Motor neuron (in vitro differentiated cells): Measurements from ENCODE around the gene IL31RA. TPM values are rescaled to one million over a fixed set of nuclear protein-coding genes. Genes with fewer than 3 reads are reported as not detected.

Source experiments
- ATAC-seq, 8 experiments: fragments of 200-7000 bp; cut with Tn5 transposase; replicated peaks in 6 of 8; 2 replicates each; pipeline ENCODE4 v1.8.0; 2021; ENCODE audit warnings: mild to moderate bottlenecking in 8 of 8, moderate library complexity in 8 of 8
- H3K27ac ChIP-seq, 2 donors: fragments of 250-450 bp; sonication (Bioruptor Pico); 2 replicates each; pipeline ENCODE4 v1.9.0; 2021; ENCODE audit warnings: antibody characterized with exemption in 2 of 2, mild to moderate bottlenecking in 2 of 2, moderate library complexity in 1 of 2
- H3K4me1 ChIP-seq, 2 donors: fragments of 250-450 bp; sonication (Bioruptor Pico); replicated peaks in 1 of 2; 2 replicates each; pipeline ENCODE4 v1.6.1; 2021; ENCODE audit warnings: antibody characterized with exemption in 2 of 2, mild to moderate bottlenecking in 2 of 2, moderate library complexity in 1 of 2
- H3K4me3 ChIP-seq, 5 donors: fragments of 250-450 bp; sonication (Bioruptor Pico); 2 replicates each; pipeline ENCODE4 v1.9.0; 2021; ENCODE audit warnings: antibody characterized with exemption in 5 of 5, mild to moderate bottlenecking in 5 of 5, moderate library complexity in 4 of 5
- WGBS, 10 experiments: fragments of 450-650 bp; shearing (Covaris generic); methylation state at CpG; one replicate each; pipeline ENCODE4 v1.0.0; 2022; 5-methylcytosine and 5-hydroxymethylcytosine counted together
- in situ Hi-C, 9 experiments: fragments of 400-800 bp; cut with MboI; loops; one replicate each; pipeline ENCODE4 v1.15.0; 2021; ENCODE audit warnings: low sequenced_read_pairs in 9 of 9, low pct_unique_long_range_greater_than_20kb in 2 of 9; ENCODE audit not compliant: unreplicated experiment in 9 of 9
- total RNA-seq, 8 experiments: library from RNA; unstranded; fragments of 300-600 nt; gene quantifications; 2 replicates each; pipeline versions ENCODE4 v1.2.3 to v1.2.4, GENCODE V29; 2022

IL31RA gene
- total RNA-seq, 8 experiments from 2014 or later = 0.05 to 3.2 (median 0.47) TPM; not detected in 3

GRCh38 chr5:55897206-55897894 is 46.2 kb downstream of the IL31RA start:
- in situ Hi-C loops = no loop called here
- Histone ChIP-seq H3K27ac (no peak overlapping the region), H3K4me3 (no peak overlapping the region), H3K4me1 (no peaks in the 10 kb centered on the region)
- 33 to 98% (median 80%) methylated on average over 1 to 6 of the region's 8 CpGs for WGBS, 10 experiments
- ATAC-seq = no peak

GRCh38 chr5:55897905-55898304 is 46.7 kb downstream of the IL31RA start:
- 0 to 100% (median 10%) methylated on average over 1 to 13 of the region's 14 CpGs; no CpG with 5 or more reads in 3 of the 10 experiments for WGBS, 10 experiments
- in situ Hi-C loops = no loop called here

GRCh38 chr5:55899344-55899743 is 48.2 kb downstream of the IL31RA start:
- 40 to 100% (median 100%) methylated on average over 1 to 5 of the region's 6 CpGs; no CpG with 5 or more reads in 3 of the 10 experiments for WGBS, 10 experiments
- in situ Hi-C loops = no loop called here
- no peak for ATAC-seq

More at GRCh38 chr5:55897905-55898304, 46.7 kb downstream of the IL31RA start:
- Histone ChIP-seq H3K27ac (no peak overlapping the region), H3K4me1 (no peaks in the 10 kb centered on the region), H3K4me3 (no peak overlapping the region)
- ATAC-seq = peak in 3 of 8 experiments; percentile 71 to 93 (median 85)

GRCh38 chr5:55900068-55900467 is 48.9 kb downstream of the IL31RA start:
- ATAC-seq = no peak
- Histone ChIP-seq H3K4me1 (no peaks in the 10 kb centered on the region), H3K4me3 (no peak overlapping the region), H3K27ac (no peak overlapping the region)
- 0 to 100% (median 83%) methylated on average over 1 of the region's 1 CpG; no CpG with 5 or more reads in 5 of the 10 experiments for WGBS, 10 experiments
- in situ Hi-C loops = loop anchor here in 1 of 9 experiments (25.0 kb wide), 1 partner anchor 188 kb away; the partner anchor contains the start of gene SLC38A9

More at GRCh38 chr5:55899344-55899743, 48.2 kb downstream of the IL31RA start:
- Histone ChIP-seq H3K4me3 (no peak overlapping the region), H3K27ac (no peak overlapping the region), H3K4me1 (no peaks in the 10 kb centered on the region)

- in situ Hi-C loops = loop anchor here in 1 of 9 experiments (25.0 kb wide), 1 partner anchor 188 kb away; the partner anchor contains the start of gene SLC38A9
- Histone ChIP-seq H3K4me3 (no peak overlapping the region), H3K27ac (no peak overlapping the region), H3K4me1 (no peaks in the 10 kb centered on the region)
- ATAC-seq = no peak
These were observed 49.6 kb downstream of the IL31RA start for GRCh38 chr5:55900776-55901175.

GRCh38 chr5:55902696-55903095 is 51.5 kb downstream of the IL31RA start:
- Histone ChIP-seq H3K27ac (no peak overlapping the region), H3K4me1 (no peaks in the 10 kb centered on the region), H3K4me3 (no peak overlapping the region)
- ATAC-seq = no peak
- in situ Hi-C loops = loop anchor here in 1 of 9 experiments (25.0 kb wide), 1 partner anchor 190 kb away; the partner anchor contains the start of gene SLC38A9
- WGBS, 10 experiments = 20 to 100% (median 79%) methylated on average over 1 to 3 of the region's 5 CpGs; no CpG with 5 or more reads in 4 of the 10 experiments

GRCh38 chr5:55903121-55903701 is 52.1 kb downstream of the IL31RA start:
- no peaks in the 10 kb centered on the region for H3K4me1 ChIP-seq
- H3K27ac ChIP-seq = no peak overlapping the region
- ATAC-seq = peak in 2 of 8 experiments; percentile 42 to 53
- WGBS, 10 experiments = 60 to 100% (median 91%) methylated on average over 2 to 7 of the region's 19 CpGs; no CpG with 5 or more reads in 6 of the 10 experiments
- in situ Hi-C loops = loop anchor here in 1 of 9 experiments (25.0 kb wide), 1 partner anchor 191 kb away; the partner anchor contains the start of gene SLC38A9
- no peak overlapping the region for H3K4me3 ChIP-seq

GRCh38 chr5:55904152-55904551 is 53.0 kb downstream of the IL31RA start:
- 0 to 100% (median 76%) methylated on average over 1 to 3 of the region's 3 CpGs; no CpG with 5 or more reads in 2 of the 10 experiments for WGBS, 10 experiments
- no peaks in the 10 kb centered on the region for H3K4me1 ChIP-seq
- in situ Hi-C loops = loop anchor here in 1 of 9 experiments (25.0 kb wide), 1 partner anchor 192 kb away; the partner anchor contains the start of gene SLC38A9
- H3K27ac ChIP-seq = no peak overlapping the region
- H3K4me3 ChIP-seq = no peak overlapping the region
- ATAC-seq = peak in 2 of 8 experiments; percentile 82 to 90

- no peak for ATAC-seq
- no peaks in the 10 kb centered on the region for H3K4me1 ChIP-seq
- in situ Hi-C loops = loop anchor here in 1 of 9 experiments (25.0 kb wide), 1 partner anchor 193 kb away; the partner anchor contains the start of gene SLC38A9
- H3K4me3 ChIP-seq = no peak overlapping the region
- no peak overlapping the region for H3K27ac ChIP-seq
- WGBS, 10 experiments = 0 to 100% (median 47%) methylated on average over 1 to 4 of the region's 4 CpGs; no CpG with 5 or more reads in 2 of the 10 experiments
These were observed 54.1 kb downstream of the IL31RA start for GRCh38 chr5:55905251-55905650.

GRCh38 chr5:55907927-55908326 is 56.8 kb downstream of the IL31RA start:
- in situ Hi-C loops = loop anchor here in 1 of 9 experiments (25.0 kb wide), 1 partner anchor 196 kb away; the partner anchor contains the start of gene SLC38A9
- WGBS, 10 experiments = 75 to 100% (median 90%) methylated on average over 1 to 7 of the region's 7 CpGs; no CpG with 5 or more reads in 2 of the 10 experiments
- H3K27ac ChIP-seq = no peak overlapping the region
- ATAC-seq = no peak
- H3K4me3 ChIP-seq = no peak overlapping the region
- no peaks in the 10 kb centered on the region for H3K4me1 ChIP-seq

- in situ Hi-C loops = loop anchor here in 1 of 9 experiments (25.0 kb wide), 1 partner anchor 197 kb away; the partner anchor contains the start of gene SLC38A9
- WGBS, 10 experiments = 33 to 100% (median 77%) methylated on average over 1 of the region's 1 CpG; no CpG with 5 or more reads in 4 of the 10 experiments
- Histone ChIP-seq H3K27ac (no peak overlapping the region), H3K4me1 (no peaks in the 10 kb centered on the region), H3K4me3 (no peak overlapping the region)
- no peak for ATAC-seq
These were observed 57.6 kb downstream of the IL31RA start for GRCh38 chr5:55908804-55909203.

- WGBS, 10 experiments = 25 to 100% (median 85%) methylated on average over 1 to 2 of the region's 2 CpGs
- ATAC-seq = no peak
These were observed 60.9 kb downstream of the IL31RA start for GRCh38 chr5:55911784-55912653.

More at GRCh38 chr5:55911784-55912653, 60.9 kb downstream of the IL31RA start:
- peaks cover 0 to 2% of the 10 kb centered on the region in 2 donors for H3K4me1 ChIP-seq
- H3K27ac ChIP-seq = no peak overlapping the region
- H3K4me3 ChIP-seq = no peak overlapping the region
- in situ Hi-C loops = loop anchor here in 1 of 9 experiments (25.0 kb wide), 1 partner anchor 200 kb away; the partner anchor contains the start of gene SLC38A9
